Ovary (tissue), 10 donors: ENCODE results near the gene USP17L27. TPM values are rescaled to one million over a fixed set of nuclear protein-coding genes. Genes with fewer than 3 reads are reported as not detected.
"Not testable (repeated sequence)": the region's sequence is repeated elsewhere in the genome, so short reads cannot be mapped to it uniquely, and the experiment has no call there.

Experiments used
- DNase-seq, 5 donors: peaks; one replicate each; pipeline ENCODE4 v3.0.0-alpha.2; 2019 to 2020
- H3K27ac ChIP-seq, 2 donors: fragments of 200-600 bp; one replicate each; pipeline versions ENCODE4 v1.5.1 to v1.8.0; 2019 to 2022
- H3K27me3 ChIP-seq: fragments of 200-600 bp; one replicate; pipeline ENCODE4 v1.8.0; 2022
- H3K36me3 ChIP-seq: fragments of 200-600 bp; sonication (generic); one replicate; pipeline ENCODE4 v1.5.1; 2019
- H3K4me1 ChIP-seq: one replicate; pipeline ENCODE4 v1.8.1; 2013; ENCODE audit warnings: mild to moderate bottlenecking, moderate library complexity; ENCODE audit not compliant: insufficient read depth
- H3K4me3 ChIP-seq: fragments of 200-600 bp; sonication (generic); one replicate; pipeline ENCODE4 v1.5.1; 2017
- H3K9me3 ChIP-seq, 2 donors: fragments of 200-600 bp in 1 of 2; sonication (generic) in 1 of 2; one replicate each; pipeline versions ENCODE4 v1.5.1 to v1.8.1; 2013 to 2019; ENCODE audit warnings: mild to moderate bottlenecking in 1 of 2, moderate library complexity in 1 of 2
- WGBS, 3 donors: extraction: QIAGEN DNeasy Blood & Tissue Kit in 1 of 3; methylation state at CpG; one replicate each; pipeline versions ENCODE4 v1.1.5 to v1.1.7; 2013 to 2017; 5-methylcytosine and 5-hydroxymethylcytosine counted together
- intact Hi-C, 4 donors: fragments of 100-400 bp; cut with DNase I; formaldehyde crosslinking; loops; one replicate each; pipeline versions ENCODE4 v1.11.0 to v1.15.1; 2022 to 2023
- long read RNA-seq, 3 donors: library from polyadenylated mRNA in 2 of 3; unstranded in 2 of 3; transcript quantifications; one replicate each; pipeline ENCODE4 v2.0.0 and lab custom pipeline, GENCODE V29; 2021 to 2026
- polyA plus RNA-seq, 2 donors: library from polyadenylated mRNA; stranded (reverse); fragments of 200-250 nt in 1 of 2; fragments of 350-450 nt in 1 of 2; fragmentation: Illumina TruSeq in 1 of 2; extraction: RNeasy Lipid Tissue Mini Kit (QIAGEN cat#74804) in 1 of 2; gene quantifications; one replicate each; pipeline ENCODE4 v1.2.3, GENCODE V29; 2013 to 2014
- total RNA-seq, 7 donors: library from RNA; depleted of rRNA in 2 of 7; stranded (reverse); fragments of >200 nt in 2 of 7; fragmentation: NEBNext Ultra II Directional in 3 of 7; extraction: Animal tissue kit (Norgen Biotek cat#: 25700) in 3 of 7; gene quantifications; one replicate each; pipeline versions ENCODE4 v1.1.0 to v1.2.4, GENCODE V29; 2016 to 2023
- donor health status: DM: no; HTN: no; CAD: no; lungs with moderate emphysema.
- donor health status: DM: no; HTN: no; CAD: no.
- donor health status: Bipolar disorder and iron deficiency.
- donor health status: DM: yes; HTN: yes; CAD: no.
- donor health status: DM: no; HTN: no; CAD: no.
- donor health status: DM: yes; HTN: yes; CAD: no.

USP17L27 gene
- total RNA-seq (not detected), polyA plus RNA-seq (not detected)
- long read RNA-seq, donor 1: 0 reads
- long read RNA-seq, donor 2: 0 reads
- long read RNA-seq, donor 3: 0 reads

GRCh38 chr4:9343848-9344247 is at the start of gene USP17L27:
Gene USP17L27 (plus strand): TSS chr4:9344148. CDS start chr4:9344148, 0 bp downstream.
- H3K4me3 ChIP-seq, H3K27me3 ChIP-seq, H3K27ac ChIP-seq, DNase-seq, H3K36me3 ChIP-seq, intact Hi-C loops, H3K9me3 ChIP-seq, H3K4me1 ChIP-seq: not testable (repeated sequence)
- no CpG with 5 or more reads among the region's 15 CpGs for WGBS, 3 donors

- WGBS, 3 donors: 83 to 84% (median 83%) methylated on average over 1 to 6 of the region's 13 CpGs
- intact Hi-C loops, DNase-seq: not testable (repeated sequence)
These were observed 19.8 kb upstream of the USP17L27 start for GRCh38 chr4:9324191-9324590.

GRCh38 chr4:9324865-9325264 is 19.1 kb upstream of the USP17L27 start, which contains the start of gene USP17L24:
Gene USP17L24 (plus strand): TSS chr4:9325165. CDS start chr4:9325165, 0 bp downstream.
- H3K4me3 ChIP-seq, H3K4me1 ChIP-seq, H3K36me3 ChIP-seq, H3K27ac ChIP-seq, H3K27me3 ChIP-seq, H3K9me3 ChIP-seq, DNase-seq, intact Hi-C loops: not testable (repeated sequence)
- WGBS, 3 donors: no CpG with 5 or more reads among the region's 15 CpGs

More at GRCh38 chr4:9324191-9324590, 19.8 kb upstream of the USP17L27 start:
- not testable (repeated sequence) for H3K9me3 ChIP-seq, H3K36me3 ChIP-seq, H3K4me3 ChIP-seq, H3K4me1 ChIP-seq, H3K27me3 ChIP-seq, H3K27ac ChIP-seq

- WGBS, 3 donors: no CpG with 5 or more reads among the region's 15 CpGs
- H3K27ac ChIP-seq, intact Hi-C loops, DNase-seq, H3K4me1 ChIP-seq, H3K36me3 ChIP-seq, H3K4me3 ChIP-seq, H3K9me3 ChIP-seq, H3K27me3 ChIP-seq: not testable (repeated sequence)
These were observed 14.3 kb upstream of the USP17L27 start, which contains the start of gene USP17L25 for GRCh38 chr4:9329611-9330010. Gene USP17L25 (plus strand): TSS chr4:9329911. CDS start chr4:9329911, 0 bp downstream.

- intact Hi-C loops, H3K27me3 ChIP-seq, H3K4me3 ChIP-seq, H3K27ac ChIP-seq, H3K9me3 ChIP-seq, H3K36me3 ChIP-seq, H3K4me1 ChIP-seq, DNase-seq: not testable (repeated sequence)
- no CpG with 5 or more reads among the region's 15 CpGs for WGBS, 3 donors
These were observed 9.6 kb upstream of the USP17L27 start, which contains the start of gene USP17L26 for GRCh38 chr4:9334358-9334757. Gene USP17L26 (plus strand): TSS chr4:9334658. CDS start chr4:9334658, 0 bp downstream.

GRCh38 chr4:9339103-9339502 is 4.8 kb upstream of the USP17L27 start, which contains the start of gene USP17L5:
Gene USP17L5 (plus strand): TSS chr4:9339403. CDS start chr4:9339403, 0 bp downstream.
- H3K27ac ChIP-seq, H3K4me1 ChIP-seq, DNase-seq, H3K27me3 ChIP-seq, H3K36me3 ChIP-seq, intact Hi-C loops, H3K4me3 ChIP-seq, H3K9me3 ChIP-seq: not testable (repeated sequence)
- WGBS, 3 donors: no CpG with 5 or more reads among the region's 15 CpGs

GRCh38 chr4:9348593-9348992 is 4.6 kb downstream of the USP17L27 start, which contains the start of gene USP17L28:
Gene USP17L28 (plus strand): TSS chr4:9348893. CDS start chr4:9348893, 0 bp downstream.
- no CpG with 5 or more reads among the region's 15 CpGs for WGBS, 3 donors
- H3K4me3 ChIP-seq, H3K36me3 ChIP-seq, intact Hi-C loops, H3K9me3 ChIP-seq, DNase-seq, H3K4me1 ChIP-seq, H3K27ac ChIP-seq, H3K27me3 ChIP-seq: not testable (repeated sequence)

GRCh38 chr4:9350866-9351265 is 6.9 kb downstream of the USP17L27 start:
- H3K4me1 ChIP-seq, DNase-seq, intact Hi-C loops, H3K4me3 ChIP-seq, H3K27me3 ChIP-seq, H3K36me3 ChIP-seq, H3K9me3 ChIP-seq, H3K27ac ChIP-seq: not testable (repeated sequence)
- no CpG with 5 or more reads among the region's 18 CpGs for WGBS, 3 donors

GRCh38 chr4:9353338-9353737 is 9.4 kb downstream of the USP17L27 start, which contains the start of gene USP17L29:
Gene USP17L29 (plus strand): TSS chr4:9353638. CDS start chr4:9353638, 0 bp downstream.
- no CpG with 5 or more reads among the region's 15 CpGs for WGBS, 3 donors

GRCh38 chr4:9362829-9363228 is 18.9 kb downstream of the USP17L27 start, which contains the start of gene USP17L30:
Gene USP17L30 (plus strand): TSS chr4:9363129. CDS start chr4:9363129, 0 bp downstream.
- intact Hi-C loops, H3K36me3 ChIP-seq: not testable (repeated sequence)
- WGBS, 3 donors: no CpG with 5 or more reads among the region's 15 CpGs

More at GRCh38 chr4:9353338-9353737, 9.4 kb downstream of the USP17L27 start, which contains the start of gene USP17L29:
- H3K27ac ChIP-seq, H3K4me1 ChIP-seq, DNase-seq, H3K4me3 ChIP-seq, intact Hi-C loops, H3K27me3 ChIP-seq, H3K9me3 ChIP-seq, H3K36me3 ChIP-seq: not testable (repeated sequence)

GRCh38 chr4:9379881-9380280 is 35.9 kb downstream of the USP17L27 start:
- 31 to 54% (median 53%) methylated on average over 1 of the region's 1 CpG for WGBS, 3 donors
- H3K36me3 ChIP-seq, H3K4me3 ChIP-seq, H3K27me3 ChIP-seq, H3K4me1 ChIP-seq, H3K9me3 ChIP-seq, H3K27ac ChIP-seq, intact Hi-C loops, DNase-seq: not testable (repeated sequence)

More at GRCh38 chr4:9362829-9363228, 18.9 kb downstream of the USP17L27 start, which contains the start of gene USP17L30:
- H3K27ac ChIP-seq, DNase-seq, H3K27me3 ChIP-seq, H3K4me3 ChIP-seq, H3K9me3 ChIP-seq, H3K4me1 ChIP-seq: not testable (repeated sequence)

GRCh38 chr4:9381012-9381534 is 37.1 kb downstream of the USP17L27 start:
- peak overlapping the region; percentile 22 for H3K4me3 ChIP-seq
- H3K27me3 ChIP-seq, H3K36me3 ChIP-seq, H3K9me3 ChIP-seq, intact Hi-C loops, H3K4me1 ChIP-seq, H3K27ac ChIP-seq: not testable (repeated sequence)
- 20 to 34% (median 27%) methylated on average over 34 to 36 of the region's 36 CpGs for WGBS, 3 donors
- peak; percentile 14 to 66 (median 57) for DNase-seq
